GM12875 (cell line): ENCODE measurements around the gene TNF.

Experiments
- H3K4me3 ChIP-seq: one replicate; pipeline ENCODE4 v1.5.1; 2011; ENCODE audit warnings: low read depth, low read length, control low read depth
- TF ChIP-seq, protein P1 (sequence below): IDR thresholded peaks from 2 replicates; pipeline ENCODE4 v1.5.1; 2011; ENCODE audit warnings: low read depth, mild to moderate bottlenecking, control low read depth, inconsistent platforms, low read length, moderate library complexity, borderline replicate concordance; ENCODE audit not compliant: insufficient read depth

TNF gene

DNA sequence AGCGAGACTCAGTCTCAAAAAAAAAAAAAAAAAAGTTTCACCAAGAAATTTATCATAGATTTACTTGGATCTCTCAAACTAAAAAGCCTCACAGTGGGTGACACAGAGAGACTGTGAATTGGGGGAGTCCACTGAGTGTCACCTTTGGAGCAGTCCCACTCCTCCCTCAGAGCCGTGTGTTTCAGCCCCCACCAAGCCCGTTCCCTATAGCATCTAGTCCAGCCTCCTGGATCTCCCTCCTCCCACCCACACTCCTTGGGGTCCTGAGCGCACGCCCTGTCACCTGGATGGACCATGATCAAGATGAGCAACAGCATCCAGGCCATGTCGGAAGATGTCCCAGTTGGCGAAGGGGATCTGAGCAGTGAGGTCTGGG is 17.0 kb downstream of the TNF start:
- H3K4me3 ChIP-seq: peak overlapping the region; percentile 36
- TF ChIP-seq, protein P1, sequence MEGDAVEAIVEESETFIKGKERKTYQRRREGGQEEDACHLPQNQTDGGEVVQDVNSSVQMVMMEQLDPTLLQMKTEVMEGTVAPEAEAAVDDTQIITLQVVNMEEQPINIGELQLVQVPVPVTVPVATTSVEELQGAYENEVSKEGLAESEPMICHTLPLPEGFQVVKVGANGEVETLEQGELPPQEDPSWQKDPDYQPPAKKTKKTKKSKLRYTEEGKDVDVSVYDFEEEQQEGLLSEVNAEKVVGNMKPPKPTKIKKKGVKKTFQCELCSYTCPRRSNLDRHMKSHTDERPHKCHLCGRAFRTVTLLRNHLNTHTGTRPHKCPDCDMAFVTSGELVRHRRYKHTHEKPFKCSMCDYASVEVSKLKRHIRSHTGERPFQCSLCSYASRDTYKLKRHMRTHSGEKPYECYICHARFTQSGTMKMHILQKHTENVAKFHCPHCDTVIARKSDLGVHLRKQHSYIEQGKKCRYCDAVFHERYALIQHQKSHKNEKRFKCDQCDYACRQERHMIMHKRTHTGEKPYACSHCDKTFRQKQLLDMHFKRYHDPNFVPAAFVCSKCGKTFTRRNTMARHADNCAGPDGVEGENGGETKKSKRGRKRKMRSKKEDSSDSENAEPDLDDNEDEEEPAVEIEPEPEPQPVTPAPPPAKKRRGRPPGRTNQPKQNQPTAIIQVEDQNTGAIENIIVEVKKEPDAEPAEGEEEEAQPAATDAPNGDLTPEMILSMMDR: no peak

DNA sequence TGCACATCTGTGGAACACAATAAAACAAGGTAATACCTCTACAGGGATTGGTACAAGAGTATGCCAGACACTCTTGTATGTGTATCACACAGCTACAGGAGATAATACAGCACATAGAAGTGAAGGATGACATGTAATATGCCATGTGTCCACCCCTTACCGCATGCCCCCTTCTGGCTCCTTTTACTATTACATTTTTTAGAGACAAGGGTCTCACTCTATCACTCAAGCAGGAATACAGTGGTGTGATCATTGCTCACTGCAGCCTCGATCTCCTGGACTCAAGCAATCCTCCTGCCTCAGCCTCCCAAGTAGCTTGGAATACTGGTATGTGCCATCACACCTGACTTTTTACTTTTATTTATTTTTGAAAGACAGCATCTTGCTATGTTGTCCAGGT is 21.6 kb downstream of the TNF start:
- TF ChIP-seq, protein P1: peak; percentile 46; the same call in 1 of the 2 replicates
- H3K4me3 ChIP-seq: no peak overlapping the region

DNA sequence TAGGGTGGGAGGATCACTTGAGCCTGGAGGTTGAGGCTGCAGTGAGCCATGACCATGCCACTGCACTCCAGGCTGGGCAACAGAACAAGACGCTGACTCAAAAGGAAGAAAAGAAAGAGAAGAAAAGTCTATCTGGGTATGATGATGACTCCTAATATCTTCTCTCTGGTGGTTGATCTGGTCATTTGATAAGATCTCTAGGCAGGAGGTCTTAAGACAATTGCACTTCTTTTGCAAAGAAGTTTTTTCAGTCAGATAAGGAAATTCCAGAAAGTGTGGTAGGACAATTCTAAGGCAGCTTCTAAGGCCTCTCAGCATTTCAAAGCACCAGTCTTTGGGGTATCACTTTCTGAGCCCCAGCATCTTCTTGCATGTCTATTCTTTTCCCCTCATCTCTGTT is 32.0 kb downstream of the TNF start:
- TF ChIP-seq, protein P1: no peak
- H3K4me3 ChIP-seq: no peak overlapping the region

DNA sequence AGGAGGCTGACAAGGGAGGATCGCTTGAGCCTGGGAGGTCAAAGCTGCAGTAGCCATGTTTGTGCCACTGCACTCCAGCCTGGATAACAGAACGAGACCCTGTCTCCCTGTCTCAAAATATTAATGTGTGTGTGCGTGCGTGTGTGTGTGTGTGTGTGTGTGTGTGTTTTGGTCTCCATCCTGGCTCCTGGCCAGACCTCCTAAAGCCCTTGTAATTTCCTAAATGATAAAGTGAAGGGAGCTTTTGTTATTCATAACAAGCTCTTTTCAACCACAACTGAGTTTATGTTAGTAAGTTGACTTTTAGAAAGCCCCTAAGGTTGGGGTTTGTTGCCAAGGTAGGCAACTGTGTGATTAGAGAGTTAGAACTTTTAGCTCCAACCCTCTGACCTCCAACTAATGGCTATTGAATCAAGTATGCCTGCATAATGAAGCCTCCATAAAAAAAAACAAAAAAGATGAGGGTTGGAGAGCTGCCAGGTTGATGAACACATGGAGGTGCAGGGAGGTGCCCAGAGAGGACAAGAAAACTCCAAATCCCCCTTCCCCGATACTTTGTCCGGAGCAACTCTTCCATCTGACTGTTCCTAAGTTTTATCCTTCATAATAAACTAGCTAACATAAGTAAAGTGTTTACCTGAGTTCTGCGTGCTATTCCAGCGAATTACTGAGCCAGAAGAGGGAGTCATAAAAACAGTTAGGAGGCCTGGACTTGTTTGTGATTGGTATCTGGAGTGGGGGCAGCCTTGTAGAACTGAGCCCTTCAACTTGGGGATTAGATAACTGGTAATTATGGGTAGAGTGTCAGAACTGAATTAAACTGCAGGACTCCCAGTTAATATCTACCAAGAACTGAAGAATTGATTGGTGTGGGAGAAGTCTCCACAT is 34.4 kb downstream of the TNF start:
- no peak overlapping the region for H3K4me3 ChIP-seq
- TF ChIP-seq, protein P1: no peak

DNA sequence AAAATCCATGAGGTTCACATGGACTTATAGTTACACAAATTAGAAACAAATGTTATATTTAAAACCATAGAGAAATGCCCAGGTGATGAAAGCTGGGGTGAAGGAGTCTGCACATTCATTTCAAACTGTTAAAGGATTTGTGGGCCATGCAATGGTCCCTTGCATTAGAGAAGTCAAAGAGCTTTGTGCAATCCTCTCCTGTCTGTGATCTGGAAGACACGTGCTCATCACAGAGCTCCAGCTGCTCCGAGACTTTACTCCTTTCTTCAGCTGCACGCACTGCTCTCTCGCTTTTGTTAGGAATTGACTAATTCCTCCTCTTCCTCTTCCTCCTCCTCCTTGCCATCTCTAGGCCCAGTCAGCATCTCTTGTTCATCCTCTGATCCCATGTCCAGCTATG is 35.6 kb downstream of the TNF start:
- TF ChIP-seq, protein P1: no peak
- H3K4me3 ChIP-seq: no peak overlapping the region

DNA sequence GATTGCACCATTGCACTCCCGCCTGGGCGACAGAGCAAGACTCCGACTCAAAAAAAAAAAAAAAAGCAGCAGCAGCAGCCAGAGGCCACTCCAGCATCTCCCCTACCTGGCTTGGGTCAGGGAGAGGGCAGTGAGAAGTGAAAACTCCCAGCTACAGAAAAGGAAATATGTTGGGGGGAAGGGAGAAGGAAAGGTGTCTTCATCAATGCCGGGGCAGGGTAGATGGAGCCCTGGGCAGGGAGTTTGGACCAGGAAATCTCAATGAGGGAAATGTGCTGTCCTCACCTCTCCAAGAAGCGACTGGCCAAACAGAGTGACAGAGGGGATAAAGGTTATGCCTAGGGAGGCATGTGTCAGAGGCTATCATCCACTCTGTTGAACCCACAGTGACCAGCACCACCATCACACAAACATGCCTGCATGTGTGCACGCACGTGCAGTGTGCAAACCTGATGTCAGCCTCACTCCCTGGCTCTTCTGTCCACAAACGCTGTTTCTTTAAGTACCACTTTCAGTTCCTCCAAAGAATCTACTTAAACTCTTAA is 38.8 kb downstream of the TNF start:
- H3K4me3 ChIP-seq: no peak overlapping the region
- TF ChIP-seq, protein P1: no peak
